NCI-H510A treated with DMSO at 0.1 percent for 48 hours (cell line): ENCODE results near the gene WASF2.
A peak's percentile ranks its signal among the peaks of the same experiment; 100 is the strongest.
"Not testable (repeated sequence)": the region's sequence is repeated elsewhere in the genome, so short reads cannot be mapped to it uniquely, and the experiment has no call there.

Experiments used
- DNase-seq: peaks from one replicate; lab custom pipeline; 2025; lab: John Stamatoyannopoulos, UW

The WASF2 gene

DNA sequence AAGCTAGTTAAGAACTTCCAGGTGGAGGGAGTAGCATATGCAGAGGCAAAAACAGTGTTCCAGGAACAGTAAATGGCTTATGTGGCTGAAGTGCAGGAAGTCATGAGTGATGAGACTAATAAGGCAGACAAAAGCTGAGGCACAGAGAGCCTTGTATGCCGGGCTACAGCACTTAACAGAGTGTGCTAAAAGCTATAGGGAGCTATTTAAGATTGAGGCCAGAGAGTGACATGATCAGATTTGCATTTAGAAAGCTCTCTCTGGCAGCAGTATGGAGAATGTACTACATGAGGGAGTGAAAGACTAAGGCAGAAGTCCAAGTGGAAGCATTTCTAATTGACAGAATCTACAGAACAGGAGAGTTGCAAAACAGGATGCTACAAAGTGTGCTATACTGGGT, 38.6 kb downstream of the WASF2 start:
- no peak for DNase-seq

DNA sequence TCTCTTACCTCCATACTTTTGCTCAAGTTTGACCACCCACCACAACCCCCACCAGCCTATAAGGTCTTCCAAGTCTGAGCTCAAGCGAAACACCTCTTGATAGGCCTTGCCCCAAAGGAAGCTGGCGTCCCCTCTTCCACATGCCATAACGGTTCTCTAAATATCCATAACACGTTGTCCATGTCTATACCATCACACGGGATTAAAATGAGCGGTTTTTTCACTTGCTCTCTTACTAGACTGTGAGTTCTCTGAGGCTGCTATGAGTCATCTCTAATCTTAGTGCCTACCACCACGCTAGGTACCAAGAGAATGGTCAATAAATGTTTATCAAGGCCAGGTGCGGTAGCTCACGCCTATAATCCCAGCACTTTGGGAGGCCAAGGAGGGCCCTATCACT, 41.0 kb downstream of the WASF2 start:
- DNase-seq: no peak

DNA sequence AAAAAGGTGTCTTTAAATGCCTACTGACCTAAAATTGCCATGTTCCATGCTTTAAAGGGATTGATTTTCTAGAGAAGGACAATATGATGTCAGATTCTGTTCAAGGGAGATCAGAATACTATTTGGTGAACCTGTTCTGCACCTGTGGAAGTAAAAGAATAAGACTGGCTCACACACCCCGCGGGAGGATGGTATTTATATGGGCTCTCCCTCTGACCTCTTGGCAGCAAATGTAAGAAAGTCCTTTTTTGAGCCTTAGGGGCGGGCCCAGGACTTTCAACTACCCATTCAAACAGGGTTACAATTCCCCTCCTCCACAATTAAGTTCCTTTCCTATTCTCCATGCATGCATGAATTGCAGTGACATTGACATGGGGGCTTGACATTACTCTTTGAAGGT, 42.1 kb downstream of the WASF2 start:
- no peak for DNase-seq

DNA sequence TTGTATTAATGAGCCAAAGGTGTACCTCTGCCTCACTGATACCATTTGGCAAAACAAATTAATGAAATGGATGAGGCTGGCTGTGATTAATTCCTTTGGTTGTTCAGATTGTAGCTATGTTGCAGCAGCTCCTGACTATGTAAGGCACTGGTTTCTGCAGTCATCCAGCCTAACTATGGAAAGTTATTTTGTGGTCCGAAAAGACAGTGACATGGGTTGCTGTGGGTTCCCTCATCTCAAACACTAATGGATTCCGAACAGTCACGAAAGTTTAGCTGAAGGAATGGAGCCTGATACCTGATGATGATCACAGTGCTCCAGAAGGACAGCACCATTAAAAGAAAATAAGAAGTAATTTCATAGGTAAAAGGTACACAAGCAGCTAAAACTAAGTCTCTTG, 42.6 kb downstream of the WASF2 start:
- no peak for DNase-seq

DNA sequence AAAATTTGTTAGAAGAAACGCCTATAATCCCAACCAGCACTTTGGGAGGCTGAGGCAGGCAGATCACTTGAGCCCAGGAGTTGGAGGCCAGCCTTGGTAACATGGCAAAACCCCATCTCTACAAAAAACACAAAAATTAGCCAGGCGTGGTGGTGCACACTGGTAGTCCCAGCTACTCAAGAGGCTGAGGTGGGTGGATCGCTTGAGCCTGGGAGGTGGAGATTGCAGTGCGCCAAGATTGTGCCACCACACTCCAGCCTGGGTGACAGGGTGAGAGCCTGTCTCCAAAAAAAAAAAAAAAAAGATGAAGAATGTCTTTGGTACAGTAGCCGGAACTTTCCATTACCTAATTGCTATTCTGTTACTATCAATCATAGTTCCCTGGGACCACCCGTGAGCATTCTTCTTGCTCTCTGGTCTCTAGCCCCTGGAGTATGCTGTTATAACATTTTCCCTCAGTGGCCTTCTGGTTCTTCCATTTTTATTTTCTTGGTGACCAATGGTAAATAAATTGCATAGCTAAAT, 43.4 kb downstream of the WASF2 start:
- no peak for DNase-seq

DNA sequence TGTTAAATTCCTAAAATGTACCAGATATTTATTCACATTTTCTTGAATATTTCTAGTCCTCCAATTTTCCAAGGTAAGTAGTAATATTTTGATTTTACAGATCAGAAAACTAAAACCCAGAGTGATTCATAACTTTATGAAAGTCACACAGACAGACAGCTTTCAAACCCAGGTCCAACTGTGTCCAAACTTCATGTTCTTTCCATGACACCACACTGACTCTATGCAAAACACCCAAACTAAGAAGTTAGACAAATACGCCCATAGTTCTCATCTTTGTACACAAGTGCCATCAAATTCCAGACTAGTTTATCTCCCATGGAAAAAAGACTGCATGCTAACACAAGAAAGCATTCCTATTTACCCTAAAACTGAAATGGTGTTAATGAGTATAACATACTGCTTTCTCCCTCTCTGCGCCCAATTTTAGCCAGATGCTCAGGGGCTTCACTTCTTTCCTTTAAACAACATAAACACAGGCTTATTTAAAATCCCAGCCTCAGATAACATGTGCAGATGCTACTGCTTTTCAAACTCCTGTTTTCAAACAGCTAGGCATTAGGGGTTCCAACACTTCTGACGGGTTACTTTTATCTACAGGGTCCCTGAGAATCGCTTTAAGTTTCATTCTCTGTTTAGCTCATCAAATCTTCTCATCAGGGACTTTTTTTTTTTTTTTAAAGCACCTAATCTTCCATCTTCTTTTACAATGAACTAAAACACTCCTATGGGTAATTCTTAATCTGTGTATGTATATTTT, 44.6 kb downstream of the WASF2 start:
- no peak for DNase-seq

DNA sequence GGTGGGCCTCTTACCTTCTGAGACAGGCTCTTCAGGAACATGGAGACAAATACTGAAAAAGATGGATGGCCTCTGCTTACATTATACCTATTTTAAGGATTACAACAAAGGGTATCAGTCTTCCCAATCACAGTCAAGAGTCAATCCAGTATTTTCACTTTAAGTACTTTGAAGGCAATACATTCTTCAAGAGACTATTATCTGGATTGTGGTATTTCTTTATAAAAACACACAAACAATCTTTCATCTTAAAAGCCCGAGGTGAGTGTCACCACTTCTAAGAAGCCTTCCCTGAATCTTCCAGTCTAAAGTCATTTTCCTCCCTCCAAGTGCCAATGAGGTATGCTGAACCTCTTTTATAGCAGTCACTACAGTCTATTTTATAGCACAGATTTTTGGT, 45.3 kb downstream of the WASF2 start:
- no peak for DNase-seq

DNA sequence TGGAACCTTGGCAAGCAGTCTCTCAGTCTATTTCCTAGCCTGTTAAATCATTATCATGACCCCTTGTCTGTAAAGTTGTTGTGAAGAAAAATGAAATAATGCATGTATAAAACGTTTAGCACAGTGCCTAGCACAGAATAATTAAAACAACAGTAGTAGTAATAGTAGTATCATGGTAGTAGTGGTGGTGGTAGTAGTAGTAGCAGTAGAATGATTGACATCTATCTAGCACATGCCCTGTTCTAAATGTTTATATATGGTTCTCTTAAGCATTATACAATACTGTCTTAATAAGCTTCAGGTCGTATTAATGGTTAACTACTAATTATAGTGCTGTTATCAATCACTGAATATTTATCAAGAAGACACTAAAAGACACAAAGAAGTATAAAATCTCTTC, 50.8 kb downstream of the WASF2 start:
- DNase-seq: no peak

DNA sequence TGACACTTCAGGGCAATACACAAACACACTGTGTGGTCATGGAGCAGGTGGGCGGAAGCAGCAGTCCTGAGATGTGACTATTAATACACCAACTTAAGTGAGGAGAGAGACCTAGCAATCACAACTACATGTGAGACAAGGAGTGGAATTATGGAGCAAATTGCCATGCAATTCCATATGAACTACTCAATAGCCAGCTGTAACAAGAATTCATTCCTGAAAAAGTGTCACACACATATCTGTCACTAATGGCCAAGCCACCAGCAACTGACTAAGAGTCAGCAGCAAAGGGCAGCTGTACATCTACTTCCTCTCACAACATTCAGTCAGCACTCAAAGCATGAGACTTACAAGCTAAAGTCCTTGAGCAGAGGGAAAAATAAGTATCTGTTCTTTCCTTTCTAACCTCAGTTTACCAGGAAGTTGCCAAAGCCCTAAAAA, 51.3 kb downstream of the WASF2 start:
- peak; percentile 30 for DNase-seq

DNA sequence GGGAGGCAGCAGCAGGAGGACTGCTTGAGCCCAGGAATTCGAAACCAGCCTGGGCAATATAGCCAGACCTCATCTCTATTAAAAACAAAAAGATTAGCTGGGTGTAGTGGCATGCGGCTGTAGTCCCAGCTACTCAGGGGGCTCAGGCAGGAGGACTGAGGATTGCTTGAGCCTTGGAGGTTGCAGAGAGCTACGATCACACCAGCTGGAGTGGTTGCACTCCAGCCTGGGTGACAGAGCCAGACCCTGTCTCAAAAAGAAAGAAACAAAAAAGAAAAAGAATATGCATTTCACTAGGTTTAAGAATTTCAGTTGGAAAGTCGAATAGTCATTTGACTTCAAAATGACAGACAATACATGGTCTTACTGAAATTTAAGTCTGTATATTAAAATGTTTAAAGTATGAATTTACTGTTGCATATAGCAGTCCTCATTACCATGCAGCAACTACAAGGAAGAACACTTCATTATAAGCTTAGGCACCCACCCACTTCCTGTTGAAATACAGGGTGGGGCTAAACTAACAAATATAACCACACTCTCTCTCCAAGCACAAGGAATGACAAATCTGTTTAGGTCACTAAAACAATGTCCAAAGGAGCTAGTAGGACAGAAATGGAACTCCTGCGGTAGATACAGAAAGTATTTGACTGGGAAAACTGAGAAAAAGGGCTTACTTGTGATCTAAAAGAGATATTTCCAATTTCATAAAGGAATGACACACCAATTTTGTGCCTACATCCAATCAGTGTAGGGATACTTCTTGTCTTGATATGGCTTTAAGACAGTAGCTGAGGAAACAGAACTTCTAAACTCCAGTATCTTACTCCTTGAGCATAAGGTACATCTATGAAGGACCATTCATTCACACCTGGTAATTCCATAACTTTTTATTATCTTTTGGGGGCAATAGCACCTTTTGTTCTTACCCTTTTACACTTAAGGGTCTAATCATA, 53.5 kb downstream of the WASF2 start:
- DNase-seq: peak; percentile 59

DNA sequence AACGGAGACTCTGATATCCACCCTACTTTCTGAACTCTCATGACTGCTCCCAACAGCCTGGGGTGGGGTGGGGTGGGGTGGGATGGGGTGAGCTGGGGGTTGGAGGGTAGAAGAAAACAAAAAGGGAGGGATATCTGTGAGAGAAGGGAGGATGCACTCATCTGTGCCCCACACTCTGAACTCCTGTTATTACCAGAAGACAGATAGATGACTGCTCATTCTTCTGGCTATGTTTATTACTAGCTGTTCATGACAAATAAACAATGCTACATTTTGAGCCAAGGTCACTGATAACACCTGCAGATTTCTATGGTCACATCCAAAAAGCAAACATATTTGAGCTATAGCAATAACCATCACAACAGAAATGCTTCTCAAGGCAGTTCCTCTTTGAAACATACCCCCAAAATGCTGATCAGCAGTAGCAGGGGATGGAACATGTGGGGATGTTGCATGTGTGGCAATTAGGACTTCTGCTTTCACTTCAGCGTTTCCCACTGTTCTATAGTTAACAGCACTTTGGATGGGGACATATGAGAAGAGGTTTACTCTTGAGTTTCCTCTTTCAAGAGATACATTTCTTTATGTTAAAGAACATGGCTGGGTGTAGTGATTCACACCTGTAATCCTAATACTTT, 54.3 kb downstream of the WASF2 start:
- DNase-seq: no peak

DNA sequence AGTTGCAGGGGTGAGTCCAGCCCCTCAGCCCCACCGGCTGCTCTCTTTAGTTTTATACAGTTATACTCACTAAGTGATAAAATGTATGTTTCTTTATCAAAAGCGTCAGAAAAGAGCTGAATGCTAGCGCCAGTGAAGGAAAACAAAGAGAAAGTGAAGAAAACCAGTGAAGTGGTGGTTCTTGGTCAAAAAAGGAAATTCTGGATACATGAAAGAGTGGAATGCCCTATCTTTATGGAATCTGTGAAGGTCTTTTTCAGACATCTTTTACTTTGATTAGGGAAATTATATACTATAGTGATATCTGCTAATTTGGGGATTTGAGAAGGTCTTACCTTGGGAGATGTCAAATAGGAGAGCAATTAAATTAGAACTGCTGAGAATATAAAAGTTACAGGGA, 56.3 kb downstream of the WASF2 start:
- DNase-seq: no peak

DNA sequence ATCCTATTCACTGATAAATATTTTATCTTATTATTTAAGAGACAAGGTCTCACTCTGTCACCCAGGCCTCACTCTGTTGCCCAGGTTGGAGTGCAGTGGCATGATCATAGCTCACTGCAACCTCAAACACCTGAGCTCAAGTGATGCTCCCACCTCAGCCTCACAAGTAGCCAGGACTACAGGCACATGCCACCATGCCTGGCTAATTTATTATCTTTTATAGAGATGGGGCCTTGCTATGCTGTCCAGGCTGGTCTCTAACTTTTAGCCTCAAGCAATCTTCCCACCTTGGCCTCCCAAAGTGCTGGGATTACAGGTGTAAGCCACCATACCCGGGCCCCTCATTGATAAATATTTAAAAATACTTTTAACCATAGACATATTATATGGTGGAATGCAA, 57.2 kb downstream of the WASF2 start:
- DNase-seq: not testable (repeated sequence)

DNA sequence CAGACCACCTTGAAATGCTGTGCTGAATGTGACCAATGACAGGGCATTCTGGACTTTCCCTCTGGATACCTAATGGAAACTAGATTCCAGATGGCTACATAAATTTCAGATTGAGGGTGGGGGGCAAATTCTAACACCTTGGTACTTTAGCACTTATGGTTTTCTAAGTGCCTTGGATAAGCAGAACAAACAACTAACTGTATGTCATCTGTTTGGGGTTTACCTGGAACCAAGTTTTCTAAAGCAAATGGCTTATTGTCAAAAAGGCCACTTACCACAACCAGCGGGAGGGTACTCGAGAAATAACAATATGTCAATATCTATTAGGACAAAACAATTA, 58.4 kb downstream of the WASF2 start:
- no peak for DNase-seq

DNA sequence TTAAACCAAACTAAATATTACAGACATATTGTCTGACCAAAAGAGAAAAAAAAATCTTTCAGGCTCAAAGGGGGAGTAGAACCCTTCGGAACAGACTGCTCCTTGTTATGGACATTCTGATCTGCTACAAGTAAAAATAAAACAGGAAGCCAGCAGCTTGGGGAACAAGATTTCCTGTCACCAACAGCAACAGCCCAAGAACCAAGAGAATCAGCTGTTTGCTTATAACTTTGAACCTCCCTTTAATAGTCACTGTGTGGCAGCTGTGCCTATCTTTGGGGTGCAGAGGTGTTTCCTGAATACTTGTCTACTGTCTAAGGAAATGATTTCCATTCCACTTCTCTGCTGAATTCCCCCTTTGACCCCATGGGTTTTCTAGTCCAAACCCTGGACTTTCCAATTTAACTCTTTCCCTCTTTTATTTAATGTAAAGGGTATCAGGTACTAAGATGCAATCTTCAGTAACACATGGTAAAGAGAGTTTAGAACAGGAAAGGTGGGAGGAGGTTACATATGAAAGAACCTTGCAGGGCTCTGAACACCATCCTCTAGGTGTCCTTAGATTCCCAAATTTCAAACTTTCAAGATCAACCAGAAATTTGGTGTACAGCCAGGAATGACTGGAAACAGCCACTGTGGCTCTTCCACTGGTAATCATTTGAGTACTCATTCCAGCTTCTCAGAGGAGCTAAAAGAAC, 58.9 kb downstream of the WASF2 start:
- no peak for DNase-seq

DNA sequence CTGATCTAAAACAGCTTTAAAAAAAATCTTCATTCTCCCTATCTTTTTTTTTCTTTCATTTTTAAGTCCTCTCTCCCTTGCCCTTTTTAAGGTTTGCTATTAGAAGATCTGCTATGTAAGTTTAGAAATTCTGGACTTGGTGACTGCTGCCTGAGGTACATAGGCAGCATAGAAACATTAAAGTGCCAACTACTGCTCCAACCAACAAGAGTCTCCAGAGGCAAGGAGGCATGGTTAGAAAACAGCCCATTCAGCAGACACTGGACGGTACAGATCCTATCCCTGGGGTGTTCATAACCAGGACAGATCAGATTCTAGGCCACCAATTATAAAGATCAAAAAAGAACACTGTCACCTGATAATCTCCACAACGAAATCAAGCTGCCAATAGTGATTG, 60.9 kb downstream of the WASF2 start:
- no peak for DNase-seq

DNA sequence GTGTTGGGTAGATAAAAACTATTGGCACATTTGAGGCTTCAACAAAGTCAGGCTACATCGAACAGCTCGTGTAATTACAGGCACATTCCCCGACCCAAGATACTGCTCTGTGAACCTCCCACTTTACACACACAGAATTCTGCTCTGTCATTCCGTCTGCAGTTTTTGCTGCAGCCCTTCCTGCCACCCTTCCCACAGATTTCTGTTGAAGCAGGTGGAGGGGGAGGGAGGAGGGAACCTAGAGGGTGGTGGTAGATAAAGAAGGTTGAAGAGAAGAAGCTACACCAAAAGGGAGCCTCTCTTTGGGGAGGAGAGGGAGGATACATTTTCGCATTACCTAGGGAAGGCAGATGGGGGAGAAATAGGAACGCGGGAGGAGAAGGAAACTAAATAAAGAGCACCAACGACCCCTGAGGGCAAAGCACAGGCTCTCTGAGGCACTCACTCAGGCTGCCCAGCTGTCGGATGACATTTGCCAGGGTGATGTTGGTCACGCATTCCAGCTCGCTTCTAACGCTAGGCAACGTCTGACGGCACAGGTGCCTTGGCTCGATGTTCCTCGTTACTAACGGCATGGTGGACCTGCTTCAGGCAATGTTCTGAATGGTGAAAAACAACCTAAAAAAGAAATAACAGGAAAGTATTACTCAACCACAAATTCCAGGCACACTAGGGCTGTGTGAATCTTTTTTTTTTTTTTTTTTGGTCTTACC, 61.5 kb downstream of the WASF2 start:
- peak; percentile 21 for DNase-seq

DNA sequence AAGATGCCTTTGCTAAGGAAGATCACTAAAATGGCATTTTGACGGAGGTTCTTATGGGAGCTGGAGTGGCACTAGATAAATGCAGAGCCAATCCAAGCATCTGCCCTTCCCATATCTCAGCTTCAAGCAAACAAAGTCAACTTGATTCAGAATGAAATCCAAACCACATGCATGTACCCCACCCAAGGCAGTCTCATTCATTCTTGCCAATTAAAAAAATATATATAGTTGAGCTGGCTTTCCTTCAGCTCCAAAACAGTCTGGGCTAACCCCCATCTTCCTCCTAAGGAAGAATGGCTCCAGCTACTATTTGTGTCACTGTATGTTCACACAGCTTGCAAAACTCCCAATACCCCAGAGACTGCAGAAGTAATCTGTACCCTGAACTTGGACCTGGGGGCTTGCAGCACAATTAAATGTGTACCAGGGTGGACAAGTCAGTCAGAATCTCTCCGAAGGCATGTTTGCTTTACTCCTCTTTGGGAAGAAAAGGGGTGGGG, 62.1 kb downstream of the WASF2 start:
- DNase-seq: no peak

DNA sequence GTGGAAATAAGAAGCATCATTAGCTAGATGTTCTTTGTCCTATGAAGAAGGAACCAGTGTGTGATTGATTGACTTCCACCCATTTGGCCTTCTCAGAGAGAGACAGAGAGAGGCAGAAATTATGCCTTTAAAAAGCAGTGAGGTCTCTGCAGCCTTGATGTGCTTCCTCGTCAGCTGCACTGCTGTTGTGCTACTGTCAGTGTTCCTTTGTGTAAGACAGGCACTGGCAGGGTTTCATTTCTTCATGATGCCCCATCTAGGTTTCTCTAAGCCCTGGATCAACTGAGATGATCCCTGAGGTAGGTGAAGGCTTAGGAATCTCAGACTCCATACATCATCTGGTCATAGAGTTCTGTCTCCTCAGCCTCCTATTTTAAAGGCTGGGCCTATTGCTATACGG, 62.6 kb downstream of the WASF2 start:
- no peak for DNase-seq

DNA sequence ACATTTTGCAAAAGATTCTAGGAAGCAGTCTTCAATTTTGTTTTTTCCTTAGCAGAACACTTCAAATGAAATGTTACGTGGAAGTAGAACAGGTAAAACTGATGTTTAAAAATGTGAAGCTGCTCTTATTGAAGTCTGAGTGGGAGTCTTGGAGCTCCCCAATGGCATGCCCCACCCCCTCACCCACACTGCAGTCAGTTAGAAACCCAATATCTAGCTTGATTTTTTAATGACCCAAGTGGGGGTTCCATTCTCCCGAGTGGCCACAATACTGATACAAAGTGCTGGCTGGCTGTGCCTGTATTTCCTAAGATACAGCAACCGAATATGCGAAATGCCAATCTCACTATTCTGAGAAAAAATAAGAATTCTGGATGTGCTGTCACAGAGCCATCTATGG, 66.3 kb downstream of the WASF2 start:
- no peak for DNase-seq
